HCT116 (cell line): ENCODE data around the gene ATP8A1. TPM values are rescaled to one million over a fixed set of nuclear protein-coding genes. Genes with fewer than 3 reads are reported as not detected.

Experiments used
- ATAC-seq: fragments of 200-7000 bp; cut with Tn5 transposase; 2 replicates; pipeline ENCODE4 v1.9.1; 2020; ENCODE audit warnings: mild to moderate bottlenecking, moderate library complexity
- BruUV-seq: library from RNA; stranded (reverse); fragments of 400-500 nt; replicated peaks from 2 replicates; lab custom pipeline; 2021; lab: Mats Ljungman, UMichigan
- CTCF ChIA-PET: fragments of 300-600 bp; sonication (Branson Sonifier 250); formaldehyde crosslinking; loops from one replicate; lab custom pipeline; 2021; ENCODE audit warnings: antibody characterized with exemption; lab: Charles Lee
- POLR2A ChIA-PET: fragments of 300-600, 350-600 bp; sonication (Branson Sonifier 250); formaldehyde crosslinking; loops from one replicate; lab custom pipeline; 2021; ENCODE audit warnings: antibody characterized with exemption; lab: Charles Lee
- RAD21 ChIA-PET, 2 experiments: fragments of 300-600 bp; sonication (Branson Sonifier 250); formaldehyde crosslinking; loops; one replicate each; lab custom pipeline; 2023; ENCODE audit warnings: low total read pairs in 2 of 2; ENCODE audit not compliant: uncharacterized antibody in 2 of 2, unreplicated experiment in 2 of 2, low non-redundant PET in 1 of 2; lab: Charles Lee
- DNase-seq: peaks from one replicate; pipeline ENCODE4 v3.0.0-alpha.2; 2010; ENCODE audit warnings: low read depth, low spot score
- H2AFZ ChIP-seq: fragments of 200-600 bp; shearing (Covaris generic), sonication (generic); 2 replicates; pipeline ENCODE4 v1.6.1; 2017; ENCODE audit warnings: low read depth, mixed run types, mixed read lengths, antibody characterized with exemption, low read length; ENCODE audit not compliant: poor library complexity, severe bottlenecking
- H3K27ac ChIP-seq: 2 replicates; pipeline ENCODE4 v1.5.1; 2012; ENCODE audit warnings: low read depth, low read length
- H3K27me3 ChIP-seq: fragments of 200-600 bp; sonication (generic); 2 replicates; pipeline ENCODE4 v1.6.1; 2016; ENCODE audit warnings: mixed run types, low read length, mixed read lengths; ENCODE audit not compliant: insufficient read depth
- H3K36me3 ChIP-seq, 2 experiments: fragments of 200-500 bp in 1 of 2; fragments of 200-600 bp in 1 of 2; sonication (Bioruptor generic) in 1 of 2; sonication (generic) in 1 of 2; 2 replicates each; pipeline versions ENCODE4 v1.5.1 to v1.6.1; 2014 to 2016; ENCODE audit warnings: low read length in 2 of 2, inconsistent platforms in 1 of 2, mixed read lengths in 1 of 2, mixed run types in 1 of 2; ENCODE audit not compliant: insufficient read depth in 2 of 2, control insufficient read depth in 1 of 2
- H3K4me1 ChIP-seq, 2 experiments: fragments of 200-600 bp in 1 of 2; sonication (generic) in 1 of 2; 2 replicates each; pipeline versions ENCODE4 v1.5.1 to v1.6.1; 2012 to 2017; ENCODE audit warnings: low read length in 2 of 2, inconsistent platforms in 1 of 2, mild to moderate bottlenecking in 1 of 2, mixed read lengths in 1 of 2, mixed run types in 1 of 2, moderate library complexity in 1 of 2; ENCODE audit not compliant: insufficient read depth in 2 of 2, control insufficient read depth in 1 of 2
- H3K4me2 ChIP-seq: fragments of 200-600 bp; sonication (generic); 2 replicates; pipeline ENCODE4 v1.6.1; 2017; ENCODE audit warnings: mixed run types, low read length, mixed read lengths
- H3K4me3 ChIP-seq, 2 experiments: fragments of 200-600 bp in 1 of 2; sonication (generic) in 1 of 2; replicated peaks in 1 of 2; 2 replicates each; pipeline ENCODE4 v1.5.1; 2011 to 2016; ENCODE audit warnings: low read length in 2 of 2, control low read depth in 1 of 2, low read depth in 1 of 2, mild to moderate bottlenecking in 1 of 2, mixed read lengths in 1 of 2, mixed run types in 1 of 2
- H3K79me2 ChIP-seq: fragments of 200-600 bp; sonication (generic); 2 replicates; pipeline ENCODE4 v1.6.1; 2017; ENCODE audit warnings: mild to moderate bottlenecking, mixed run types, low read length, moderate library complexity, mixed read lengths; ENCODE audit not compliant: insufficient read depth
- H3K9ac ChIP-seq: fragments of 200-600 bp; sonication (generic); 2 replicates; pipeline ENCODE4 v1.6.1; 2016; ENCODE audit warnings: low read length, mixed read lengths
- H3K9me2 ChIP-seq: fragments of 200-600 bp; sonication (generic), shearing (Covaris generic); 2 replicates; pipeline ENCODE4 v1.6.1; 2017; ENCODE audit warnings: mixed run types, mild to moderate bottlenecking, moderate library complexity; ENCODE audit not compliant: insufficient read depth
- H3K9me3 ChIP-seq, 2 experiments: fragments of 200-500 bp in 1 of 2; fragments of 200-600 bp in 1 of 2; sonication (Bioruptor generic) in 1 of 2; sonication (generic) in 1 of 2; 2 replicates each; pipeline ENCODE4 v1.6.1; 2014 to 2017; ENCODE audit warnings: low read length in 2 of 2, mixed read lengths in 2 of 2, inconsistent platforms in 1 of 2, low read depth in 1 of 2, mild to moderate bottlenecking in 1 of 2, mixed run types in 1 of 2, moderate library complexity in 1 of 2; ENCODE audit not compliant: control insufficient read depth in 1 of 2, insufficient read depth in 1 of 2
- H4K20me1 ChIP-seq: fragments of 200-600 bp; sonication (generic), shearing (Covaris generic); 2 replicates; pipeline ENCODE4 v1.6.1; 2017; ENCODE audit warnings: mixed run types, mild to moderate bottlenecking, moderate library complexity; ENCODE audit not compliant: insufficient read depth
- EGR1 ChIP-seq: IDR thresholded peaks from 2 replicates; pipeline ENCODE4 v1.6.1; 2012; ENCODE audit warnings: low read depth
- JUND ChIP-seq: IDR thresholded peaks from 2 replicates; pipeline ENCODE4 v1.6.1; 2012
- POLR2AphosphoS5 ChIP-seq: IDR thresholded peaks from 2 replicates; pipeline ENCODE4 v1.6.1; 2011; ENCODE audit warnings: mild to moderate bottlenecking, low read depth, low read length, moderate library complexity
- REST ChIP-seq: IDR thresholded peaks from 2 replicates; pipeline ENCODE4 v1.6.1; 2012; ENCODE audit warnings: low read depth
- SIN3A ChIP-seq: IDR thresholded peaks from 2 replicates; pipeline ENCODE4 v1.6.1; 2012; ENCODE audit warnings: low read depth
- SRF ChIP-seq: IDR thresholded peaks from 2 replicates; pipeline ENCODE4 v1.6.1; 2012; ENCODE audit warnings: low read depth
- TCF7L2 ChIP-seq: IDR thresholded peaks from 2 replicates; pipeline ENCODE4 v1.7.0; 2011; ENCODE audit warnings: borderline replicate concordance, inconsistent platforms; ENCODE audit not compliant: insufficient read depth, insufficient read length; ENCODE audit errors: extremely low read depth
- ZFX ChIP-seq: fragments of 450-650 bp; IDR thresholded peaks from 2 replicates; pipeline ENCODE4 v1.6.1; 2017
- ZNF274 ChIP-seq: fragments of 200-500 bp; sonication (Bioruptor generic); IDR thresholded peaks from 2 replicates; pipeline ENCODE4 v1.6.1; 2014; ENCODE audit warnings: mild to moderate bottlenecking, low read depth, low read length, inconsistent platforms
- intact Hi-C: fragments of 100-400 bp; cut with micrococcal nuclease; formaldehyde crosslinking; loops from 2 replicates; pipeline ENCODE4 v1.10.0; 2022
- total RNA-seq: library from RNA; stranded (reverse); gene quantifications from one replicate; pipeline ENCODE4 v1.2.1, GENCODE V29; 2021; ENCODE audit not compliant: unreplicated experiment
- TF ChIP-seq, protein P1 (sequence below), 3 experiments: fragments of 200-600 bp in 1 of 3; sonication (generic) in 1 of 3; IDR thresholded peaks in 2 of 3; conservative IDR thresholded peaks in 1 of 3; 2 replicates each; pipeline ENCODE4 v1.5.1; 2012 to 2017; ENCODE audit warnings: low read depth in 2 of 3, low read length in 2 of 3, antibody characterized with exemption in 1 of 3, borderline replicate concordance in 1 of 3, control low read depth in 1 of 3, mild to moderate bottlenecking in 1 of 3, mixed read lengths in 1 of 3, mixed run types in 1 of 3, moderate library complexity in 1 of 3; ENCODE audit not compliant: insufficient read depth in 1 of 3
- TF ChIP-seq, protein P2 (sequence below): IDR thresholded peaks from 2 replicates; pipeline ENCODE4 v1.6.1; 2011; ENCODE audit warnings: mild to moderate bottlenecking, low read length, moderate library complexity; ENCODE audit not compliant: insufficient replicate concordance; ENCODE audit errors: extremely low read depth

ATP8A1 gene
- total RNA-seq, 1 experiment from 2014 or later, result 1.9 TPM

DNA sequence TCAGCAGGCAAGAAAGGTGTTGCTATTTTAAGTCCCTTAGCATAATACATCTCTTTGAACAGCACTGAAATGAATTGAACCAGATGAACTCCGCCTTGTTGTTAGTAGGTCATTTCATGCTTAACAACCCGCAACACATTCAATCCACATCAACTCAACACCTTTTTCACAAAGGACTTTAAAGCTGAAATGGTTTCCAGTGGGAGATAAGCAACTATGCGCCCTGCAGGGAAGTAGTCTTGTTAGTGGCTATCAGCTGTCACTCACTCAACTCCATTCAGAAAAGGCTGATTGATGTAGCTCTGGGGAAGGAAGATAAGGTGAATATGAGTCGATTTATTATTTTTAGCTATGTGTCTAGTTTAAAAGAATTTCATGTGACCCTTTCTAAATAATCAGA lies 46.0 kb downstream of the ATP8A1 start:
- intact Hi-C loops, result no loop called here
- ATAC-seq, result no peak
- TF ChIP-seq SIN3A (no peak), TCF7L2 (no peak), EGR1 (no peak), JUND (no peak), POLR2AphosphoS5 (no peak), REST (no peak), ZFX (no peak), ZNF274 (no peak), SRF (no peak)
- TF ChIP-seq, protein P1, sequence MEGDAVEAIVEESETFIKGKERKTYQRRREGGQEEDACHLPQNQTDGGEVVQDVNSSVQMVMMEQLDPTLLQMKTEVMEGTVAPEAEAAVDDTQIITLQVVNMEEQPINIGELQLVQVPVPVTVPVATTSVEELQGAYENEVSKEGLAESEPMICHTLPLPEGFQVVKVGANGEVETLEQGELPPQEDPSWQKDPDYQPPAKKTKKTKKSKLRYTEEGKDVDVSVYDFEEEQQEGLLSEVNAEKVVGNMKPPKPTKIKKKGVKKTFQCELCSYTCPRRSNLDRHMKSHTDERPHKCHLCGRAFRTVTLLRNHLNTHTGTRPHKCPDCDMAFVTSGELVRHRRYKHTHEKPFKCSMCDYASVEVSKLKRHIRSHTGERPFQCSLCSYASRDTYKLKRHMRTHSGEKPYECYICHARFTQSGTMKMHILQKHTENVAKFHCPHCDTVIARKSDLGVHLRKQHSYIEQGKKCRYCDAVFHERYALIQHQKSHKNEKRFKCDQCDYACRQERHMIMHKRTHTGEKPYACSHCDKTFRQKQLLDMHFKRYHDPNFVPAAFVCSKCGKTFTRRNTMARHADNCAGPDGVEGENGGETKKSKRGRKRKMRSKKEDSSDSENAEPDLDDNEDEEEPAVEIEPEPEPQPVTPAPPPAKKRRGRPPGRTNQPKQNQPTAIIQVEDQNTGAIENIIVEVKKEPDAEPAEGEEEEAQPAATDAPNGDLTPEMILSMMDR (IDR thresholded peaks at IDR 0.05 in 2 of 3, conservative IDR thresholded peaks at IDR 0.05 in 1 of 3; ENCODE audit: borderline replicate concordance in 1 of 3, insufficient read depth in 1 of 3, low read depth in 2 of 3, low read length in 2 of 3), result no peak
- TF ChIP-seq, protein P2, sequence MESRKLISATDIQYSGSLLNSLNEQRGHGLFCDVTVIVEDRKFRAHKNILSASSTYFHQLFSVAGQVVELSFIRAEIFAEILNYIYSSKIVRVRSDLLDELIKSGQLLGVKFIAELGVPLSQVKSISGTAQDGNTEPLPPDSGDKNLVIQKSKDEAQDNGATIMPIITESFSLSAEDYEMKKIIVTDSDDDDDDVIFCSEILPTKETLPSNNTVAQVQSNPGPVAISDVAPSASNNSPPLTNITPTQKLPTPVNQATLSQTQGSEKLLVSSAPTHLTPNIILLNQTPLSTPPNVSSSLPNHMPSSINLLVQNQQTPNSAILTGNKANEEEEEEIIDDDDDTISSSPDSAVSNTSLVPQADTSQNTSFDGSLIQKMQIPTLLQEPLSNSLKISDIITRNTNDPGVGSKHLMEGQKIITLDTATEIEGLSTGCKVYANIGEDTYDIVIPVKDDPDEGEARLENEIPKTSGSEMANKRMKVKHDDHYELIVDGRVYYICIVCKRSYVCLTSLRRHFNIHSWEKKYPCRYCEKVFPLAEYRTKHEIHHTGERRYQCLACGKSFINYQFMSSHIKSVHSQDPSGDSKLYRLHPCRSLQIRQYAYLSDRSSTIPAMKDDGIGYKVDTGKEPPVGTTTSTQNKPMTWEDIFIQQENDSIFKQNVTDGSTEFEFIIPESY, result no peak
- DNase-seq, result no peak
- Histone ChIP-seq H3K27me3 (peaks cover 8% of the 10 kb centered on the region; the same call in 1 of the 2 replicates), H3K9me3 (no peaks in the 10 kb centered on the region), H3K4me1 (no peaks in the 10 kb centered on the region), H2AFZ (no peak overlapping the region), H3K79me2 (no peaks in the 10 kb centered on the region), H3K4me2 (no peak overlapping the region), H3K9ac (no peak overlapping the region), H3K36me3 (no peaks in the 10 kb centered on the region), H3K9me2 (no peaks in the 10 kb centered on the region), H3K27ac (no peak overlapping the region), H3K4me3 (no peak overlapping the region), H4K20me1 (no peaks in the 10 kb centered on the region)
- POLR2A ChIA-PET, result no interaction called here
- no TSS peak for BruUV-seq
- CTCF ChIA-PET, result no interaction called here
- RAD21 ChIA-PET, result no interaction called here
